ENCODE measurements around the gene UNC13A. TPM values are rescaled to one million over a fixed set of nuclear protein-coding genes. Genes with fewer than 3 reads are reported as not detected.

UNC13A gene
- total RNA-seq, 6 donors from 2014 or later = under 0.01 to 0.54 (median 0.33) TPM; not detected in 1

GRCh38 chr19:17565611-17566010 is 122.5 kb downstream of the UNC13A start:
- DNase-seq (no peak), ATAC-seq (ENCODE audit: low FRiP score in 2 of 2) (no peak)
- 71 to 83% methylated on average over 3 of the region's 3 CpGs for WGBS, 2 donors
- Histone ChIP-seq H3K27ac (no peak overlapping the region), H3K27me3 (no peaks in the 10 kb centered on the region), H3K4me3 (no peak overlapping the region), H3K4me1 (peaks cover 5 to 12% (median 6%) of the 10 kb centered on the region in 4 donors), H3K36me3 (peaks cover 26 to 90% (median 54%) of the 10 kb centered on the region in 4 donors), H3K9me3 (no peaks in the 10 kb centered on the region)
- TF ChIP-seq POLR2A (IDR thresholded peaks at IDR 0.05) (no peak), POLR2AphosphoS5 (IDR thresholded peaks at IDR 0.05) (no peak), EP300 (IDR thresholded peaks at IDR 0.05) (no peak)
- TF ChIP-seq, protein P1, sequence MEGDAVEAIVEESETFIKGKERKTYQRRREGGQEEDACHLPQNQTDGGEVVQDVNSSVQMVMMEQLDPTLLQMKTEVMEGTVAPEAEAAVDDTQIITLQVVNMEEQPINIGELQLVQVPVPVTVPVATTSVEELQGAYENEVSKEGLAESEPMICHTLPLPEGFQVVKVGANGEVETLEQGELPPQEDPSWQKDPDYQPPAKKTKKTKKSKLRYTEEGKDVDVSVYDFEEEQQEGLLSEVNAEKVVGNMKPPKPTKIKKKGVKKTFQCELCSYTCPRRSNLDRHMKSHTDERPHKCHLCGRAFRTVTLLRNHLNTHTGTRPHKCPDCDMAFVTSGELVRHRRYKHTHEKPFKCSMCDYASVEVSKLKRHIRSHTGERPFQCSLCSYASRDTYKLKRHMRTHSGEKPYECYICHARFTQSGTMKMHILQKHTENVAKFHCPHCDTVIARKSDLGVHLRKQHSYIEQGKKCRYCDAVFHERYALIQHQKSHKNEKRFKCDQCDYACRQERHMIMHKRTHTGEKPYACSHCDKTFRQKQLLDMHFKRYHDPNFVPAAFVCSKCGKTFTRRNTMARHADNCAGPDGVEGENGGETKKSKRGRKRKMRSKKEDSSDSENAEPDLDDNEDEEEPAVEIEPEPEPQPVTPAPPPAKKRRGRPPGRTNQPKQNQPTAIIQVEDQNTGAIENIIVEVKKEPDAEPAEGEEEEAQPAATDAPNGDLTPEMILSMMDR (IDR thresholded peaks at IDR 0.05) = no peak

DNA sequence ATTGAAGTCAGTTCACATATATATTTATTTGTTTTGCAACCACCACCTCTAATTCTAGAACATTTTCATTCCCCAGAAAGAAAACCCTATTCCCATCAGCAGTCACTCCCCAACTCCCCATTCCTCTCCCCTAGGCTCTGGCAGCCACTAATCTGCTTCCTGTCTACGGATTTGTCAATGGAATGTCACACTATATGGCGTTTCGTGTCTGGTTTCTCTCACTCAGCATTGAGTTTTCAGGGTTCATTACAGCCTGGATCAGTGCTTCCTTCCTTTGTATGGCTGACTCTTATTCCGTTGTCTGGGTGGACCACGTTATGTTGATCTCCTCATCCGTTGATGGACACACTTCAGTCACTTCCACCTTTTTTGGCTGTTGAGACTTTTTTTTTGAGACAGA is 123.4 kb downstream of the UNC13A start:
- TF ChIP-seq EP300 (IDR thresholded peaks at IDR 0.05) = no peak
- TF ChIP-seq POLR2AphosphoS5 (IDR thresholded peaks at IDR 0.05) = no peak
- ATAC-seq (ENCODE audit: low FRiP score in 2 of 2) = no peak
- Histone ChIP-seq H3K36me3 (peaks cover 25 to 90% (median 53%) of the 10 kb centered on the region in 4 donors), H3K4me3 (no peak overlapping the region), H3K4me1 (peaks cover 6 to 14% (median 10%) of the 10 kb centered on the region in 4 donors), H3K27ac (no peak overlapping the region), H3K9me3 (no peaks in the 10 kb centered on the region), H3K27me3 (no peaks in the 10 kb centered on the region)
- 64 to 69% methylated on average over 6 of the region's 6 CpGs for WGBS, 2 donors
- no peak for DNase-seq

DNA sequence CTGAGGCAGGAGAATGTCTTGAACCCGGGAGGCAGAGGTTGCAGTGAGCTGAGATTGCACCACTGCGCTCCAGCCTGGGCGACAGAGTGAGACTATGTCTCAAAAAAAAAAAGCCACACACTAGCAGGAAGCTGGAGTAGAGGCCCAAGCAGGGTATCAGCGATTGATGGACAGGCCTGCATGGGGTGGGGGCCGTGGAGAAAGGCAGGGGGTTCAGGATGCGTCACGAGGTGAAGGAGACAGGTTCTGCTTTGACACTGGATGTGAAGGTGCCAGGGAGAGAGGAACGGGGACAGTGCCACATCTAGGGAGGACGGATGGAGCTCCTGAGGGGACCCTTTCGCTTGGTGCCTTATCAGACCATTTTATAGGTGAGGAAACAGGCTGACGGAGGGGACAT is 125.6 kb downstream of the UNC13A start:
- peaks cover 12 to 76% (median 42%) of the 10 kb centered on the region in 4 donors for H3K36me3 ChIP-seq
- H3K4me1 ChIP-seq = peaks cover 8 to 25% (median 15%) of the 10 kb centered on the region in 4 donors
- H3K27ac ChIP-seq = peak overlapping the region in 1 of 4 donors; percentile 8
- DNase-seq (no peak), ATAC-seq (ENCODE audit: low FRiP score in 2 of 2) (no peak)
- WGBS, 2 donors = 76 to 85% methylated on average over 11 of the region's 11 CpGs
- H3K9me3 ChIP-seq = no peaks in the 10 kb centered on the region
- no peak overlapping the region for H3K4me3 ChIP-seq
- H3K27me3 ChIP-seq = no peaks in the 10 kb centered on the region
- TF ChIP-seq, protein P1 (IDR thresholded peaks at IDR 0.05) = no peak
- no peak for TF ChIP-seq POLR2AphosphoS5 (IDR thresholded peaks at IDR 0.05)
- no peak for TF ChIP-seq POLR2A (IDR thresholded peaks at IDR 0.05)
- TF ChIP-seq EP300 (IDR thresholded peaks at IDR 0.05) = no peak

- whole genome bisulfite sequencing, 2 donors = 93% methylated on average over 4 of the region's 4 CpGs
- Histone ChIP-seq H3K9me3 (no peaks in the 10 kb centered on the region), H3K27ac (peak overlapping the region in 2 of 4 donors; percentile 46 to 65), H3K36me3 (peaks cover 9 to 71% (median 37%) of the 10 kb centered on the region in 4 donors), H3K27me3 (no peaks in the 10 kb centered on the region), H3K4me3 (no peak overlapping the region), H3K4me1 (peaks cover 12 to 25% (median 19%) of the 10 kb centered on the region in 4 donors)
- DNase-seq (no peak), ATAC-seq (ENCODE audit: low FRiP score in 2 of 2) (no peak)
- no peak for TF ChIP-seq EP300 (IDR thresholded peaks at IDR 0.05)
- no peak for TF ChIP-seq POLR2AphosphoS5 (IDR thresholded peaks at IDR 0.05)
- no peak for TF ChIP-seq POLR2A (IDR thresholded peaks at IDR 0.05)
- TF ChIP-seq, protein P1 (IDR thresholded peaks at IDR 0.05) = no peak
Observed at GRCh38 chr19:17562097-17562496, 126.1 kb downstream of the UNC13A start.

GRCh38 chr19:17560205-17560595 is 128.0 kb downstream of the UNC13A start:
- Histone ChIP-seq H3K9me3 (no peaks in the 10 kb centered on the region), H3K27me3 (no peaks in the 10 kb centered on the region), H3K4me3 (no peak overlapping the region), H3K36me3 (peaks cover 7 to 53% (median 28%) of the 10 kb centered on the region in 4 donors), H3K27ac (peak overlapping the region; percentile 65 to 78 (median 68)), H3K4me1 (peaks cover 20 to 35% (median 28%) of the 10 kb centered on the region in 4 donors)
- ATAC-seq (ENCODE audit: low FRiP score in 2 of 2) (peak; percentile 21 to 24), DNase-seq (peak in 1 of 2 donors; percentile 75)
- TF ChIP-seq POLR2A (IDR thresholded peaks at IDR 0.05) (peak in 1 of 4 donors; percentile 49), POLR2AphosphoS5 (IDR thresholded peaks at IDR 0.05) (peak; percentile 15 to 51), EP300 (IDR thresholded peaks at IDR 0.05) (no peak)
- TF ChIP-seq, protein P1 (IDR thresholded peaks at IDR 0.05) = no peak
- 61 to 81% methylated on average over 13 to 14 of the region's 14 CpGs for WGBS, 2 donors

Data from upper lobe of left lung (tissue), 6 donors.